Spleen (tissue), 11 donors: ENCODE results near the gene CCDC80. TPM values are rescaled to one million over a fixed set of nuclear protein-coding genes. Genes with fewer than 3 reads are reported as not detected.

Source experiments
- DNase-seq: peaks from one replicate; pipeline ENCODE4 v3.0.0-alpha.2; 2020
- H3K27ac ChIP-seq, 8 donors: fragments of 200-600 bp; sonication (generic) in 7 of 8; 1 replicate in 4 of 8; 2 replicates in 4 of 8; pipeline versions ENCODE4 v1.5.0 to v1.8.0; 2016 to 2021; ENCODE audit warnings: inconsistent platforms in 4 of 8, mild to moderate bottlenecking in 4 of 8, moderate library complexity in 1 of 8
- H3K27me3 ChIP-seq, 7 donors: fragments of 200-600 bp; sonication (generic) in 6 of 7; replicated peaks in 1 of 7; 1 replicate in 4 of 7; 2 replicates in 3 of 7; pipeline versions ENCODE4 v1.5.0 to v1.8.0; 2016 to 2021; ENCODE audit warnings: inconsistent platforms in 3 of 7, mild to moderate bottlenecking in 1 of 7
- H3K36me3 ChIP-seq, 6 donors: fragments of 200-600 bp; sonication (generic) in 5 of 6; 1 replicate in 4 of 6; 2 replicates in 2 of 6; pipeline versions ENCODE4 v1.5.0 to v1.8.0; 2016 to 2021; ENCODE audit warnings: inconsistent platforms in 2 of 6
- H3K4me1 ChIP-seq, 6 donors: fragments of 200-600 bp; sonication (generic) in 5 of 6; 1 replicate in 3 of 6; 2 replicates in 3 of 6; pipeline versions ENCODE4 v1.5.0 to v1.8.0; 2016 to 2021; ENCODE audit warnings: inconsistent platforms in 3 of 6
- H3K4me3 ChIP-seq, 8 donors: fragments of 200-600 bp; sonication (generic) in 7 of 8; 1 replicate in 4 of 8; 2 replicates in 4 of 8; pipeline versions ENCODE4 v1.5.0 to v1.8.0; 2016 to 2021; ENCODE audit warnings: inconsistent platforms in 4 of 8, mild to moderate bottlenecking in 4 of 8, moderate library complexity in 2 of 8
- H3K9me3 ChIP-seq, 8 donors: fragments of 200-600 bp; sonication (generic) in 7 of 8; 1 replicate in 4 of 8; 2 replicates in 4 of 8; pipeline versions ENCODE4 v1.5.0 to v1.8.0; 2016 to 2021; ENCODE audit warnings: inconsistent platforms in 4 of 8
- CTCF ChIP-seq, 11 experiments: fragments of 200-600 bp in 7 of 11; fragments of 450-650 bp in 4 of 11; sonication (generic) in 4 of 11; IDR thresholded peaks in 8 of 11; conservative IDR thresholded peaks in 3 of 11; 1 replicate in 7 of 11; 2 replicates in 4 of 11; pipeline versions ENCODE4 v1.4.0 to v1.8.0; 2016 to 2021; ENCODE audit warnings: antibody characterized with exemption in 11 of 11, inconsistent platforms in 4 of 11, mild to moderate bottlenecking in 1 of 11
- POLR2A ChIP-seq, 3 donors: fragments of 450-650 bp; IDR thresholded peaks; one replicate each; pipeline ENCODE4 v1.5.1; 2017; ENCODE audit warnings: antibody characterized with exemption in 3 of 3, mild to moderate bottlenecking in 1 of 3
- POLR2AphosphoS5 ChIP-seq, 3 donors: sonication (generic); formaldehyde crosslinking; IDR thresholded peaks; one replicate each; pipeline ENCODE4 v1.5.1; 2017; ENCODE audit warnings: antibody characterized with exemption in 3 of 3
- WGBS, 5 donors: extraction: QIAGEN DNeasy Blood & Tissue Kit in 3 of 5; methylation state at CpG; one replicate each; pipeline versions ENCODE4 v1.1.5 to v1.1.7; 2013 to 2018; 5-methylcytosine and 5-hydroxymethylcytosine counted together
- intact Hi-C: fragments of 100-400 bp; cut with DNase I; formaldehyde crosslinking; loops from one replicate; pipeline ENCODE4 v1.15.0; 2023; ENCODE audit warnings: low total_unique reads
- polyA plus RNA-seq, 3 donors: library from polyadenylated mRNA; stranded (reverse); fragments of 200-250 nt; gene quantifications; one replicate each; pipeline ENCODE4 v1.2.1, GENCODE V29; 2013
- total RNA-seq, 7 donors: library from RNA; depleted of rRNA in 3 of 7; stranded (reverse); fragments of >200 nt in 3 of 7; fragmentation: NEBNext Ultra II Directional in 4 of 7; extraction: Animal tissue kit (Norgen Biotek cat#: 25700) in 4 of 7; gene quantifications; one replicate each; pipeline versions ENCODE4 v1.1.0 to v1.2.1, GENCODE V29; 2016 to 2021
- donor health status: healthy with polysubstance abuse.
- donor health status: DM: no; HTN: no; CAD: no; lungs with moderate emphysema.
- donor health status: DM: no; HTN: no; CAD: no.
- donor health status: Bipolar disorder and iron deficiency.
- donor health status: healthy.
- donor health status: DM: no; HTN: no; CAD: no.
- donor health status: DM: yes; HTN: yes; CAD: no.

The CCDC80 gene
- total and polyA plus RNA-seq, 10 donors, result 5.2 to 99.9 (median 31.5) TPM

DNA sequence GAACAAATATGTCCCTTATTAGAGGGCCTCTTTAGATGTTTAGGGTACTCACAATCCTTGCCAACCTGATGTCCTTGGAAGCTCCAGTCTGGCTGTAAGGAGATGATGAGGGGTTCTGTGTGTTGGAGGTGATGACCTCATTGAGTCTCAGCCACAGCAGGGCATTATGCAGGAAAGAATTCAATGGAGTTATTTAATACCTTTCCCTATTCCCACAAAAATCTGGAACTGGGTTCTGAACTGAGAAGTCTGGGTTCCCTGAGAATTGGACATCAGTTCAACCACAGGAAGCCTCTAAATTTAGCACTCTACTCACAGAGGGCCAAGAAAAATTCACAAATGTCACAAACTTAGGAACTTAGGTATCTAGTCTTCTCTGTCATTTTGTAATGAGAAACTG is 42.2 kb downstream of the CCDC80 start:
- TF ChIP-seq POLR2AphosphoS5 (IDR thresholded peaks at IDR 0.05) (no peak), CTCF (IDR thresholded peaks at IDR 0.05 in 8 of 11, conservative IDR thresholded peaks at IDR 0.05 in 3 of 11) (no peak), POLR2A (IDR thresholded peaks at IDR 0.05) (no peak)

DNA sequence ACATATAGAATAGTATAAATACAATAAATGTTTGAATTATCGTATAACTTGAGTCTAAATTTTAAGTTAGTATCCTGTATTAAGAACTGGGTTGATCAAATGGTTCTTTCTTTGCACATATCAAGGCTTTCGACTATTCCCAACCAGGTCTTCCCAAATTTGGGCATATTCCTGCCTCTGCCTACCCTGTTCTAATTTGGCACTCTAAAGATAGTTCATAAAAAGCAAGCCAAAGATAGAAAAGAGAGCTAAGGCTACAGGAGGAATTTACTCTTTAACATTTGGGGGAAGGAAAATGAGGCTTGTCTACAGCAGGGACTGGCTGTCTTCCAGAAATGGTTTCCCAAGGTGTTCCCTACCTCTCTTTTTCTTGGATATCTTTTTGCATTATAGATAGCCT is 43.0 kb downstream of the CCDC80 start:
- intact Hi-C loops, result no loop called here
- TF ChIP-seq CTCF (IDR thresholded peaks at IDR 0.05 in 8 of 11, conservative IDR thresholded peaks at IDR 0.05 in 3 of 11) (no peak), POLR2AphosphoS5 (IDR thresholded peaks at IDR 0.05) (no peak), POLR2A (IDR thresholded peaks at IDR 0.05) (no peak)
- Histone ChIP-seq H3K36me3 (peaks cover 0 to 48% (median 2%) of the 10 kb centered on the region in 6 donors), H3K4me1 (no peaks in the 10 kb centered on the region), H3K4me3 (no peak overlapping the region), H3K27ac (no peak overlapping the region), H3K9me3 (peaks cover 0 to 5% (median 4%) of the 10 kb centered on the region in 8 donors), H3K27me3 (no peaks in the 10 kb centered on the region)
- no peak for DNase-seq
- WGBS, 5 donors, result 94 to 99% (median 98%) methylated on average over 2 of the region's 2 CpGs

More for the DNA sequence above, 42.2 kb downstream of the CCDC80 start:
- intact Hi-C loops, result no loop called here
- DNase-seq, result no peak
- peaks cover 0 to 40% (median 0%) of the 10 kb centered on the region in 6 donors for H3K36me3 ChIP-seq
- H3K4me3 ChIP-seq, result no peak overlapping the region
- H3K4me1 ChIP-seq, result no peaks in the 10 kb centered on the region
- H3K9me3 ChIP-seq, result no peaks in the 10 kb centered on the region
- no peaks in the 10 kb centered on the region for H3K27me3 ChIP-seq
- H3K27ac ChIP-seq, result no peak overlapping the region

GRCh38 chr3:112594856-112595255 is 46.1 kb downstream of the CCDC80 start:
- Histone ChIP-seq H3K4me1 (peaks cover 0 to 9% (median 0%) of the 10 kb centered on the region in 6 donors), H3K27me3 (no peaks in the 10 kb centered on the region), H3K27ac (no peak overlapping the region), H3K9me3 (peaks cover 0 to 9% (median 7%) of the 10 kb centered on the region in 8 donors), H3K4me3 (no peak overlapping the region), H3K36me3 (peaks cover 0 to 77% (median 4%) of the 10 kb centered on the region in 6 donors)
- TF ChIP-seq CTCF (IDR thresholded peaks at IDR 0.05 in 8 of 11, conservative IDR thresholded peaks at IDR 0.05 in 3 of 11) (no peak), POLR2AphosphoS5 (IDR thresholded peaks at IDR 0.05) (no peak), POLR2A (IDR thresholded peaks at IDR 0.05) (no peak)
- WGBS, 5 donors, result 92 to 96% (median 95%) methylated on average over 2 of the region's 2 CpGs
- intact Hi-C loops, result no loop called here
- DNase-seq, result no peak

- peaks cover 0 to 9% (median 7%) of the 10 kb centered on the region in 8 donors for H3K9me3 ChIP-seq
- peaks cover 0 to 9% (median 0%) of the 10 kb centered on the region in 6 donors for H3K4me1 ChIP-seq
- intact Hi-C loops, result no loop called here
- no peak for DNase-seq
- peak overlapping the region in 1 of 8 donors; percentile 30 for H3K27ac ChIP-seq
- no peaks in the 10 kb centered on the region for H3K27me3 ChIP-seq
- peaks cover 0 to 90% (median 6%) of the 10 kb centered on the region in 6 donors for H3K36me3 ChIP-seq
- H3K4me3 ChIP-seq, result no peak overlapping the region
- TF ChIP-seq POLR2A (IDR thresholded peaks at IDR 0.05) (no peak), CTCF (IDR thresholded peaks at IDR 0.05 in 8 of 11, conservative IDR thresholded peaks at IDR 0.05 in 3 of 11) (no peak), POLR2AphosphoS5 (IDR thresholded peaks at IDR 0.05) (no peak)
Measured at GRCh38 chr3:112593258-112593657, 47.7 kb downstream of the CCDC80 start.
